K562 (cell line): ENCODE data around the gene TMEM271. TPM values are rescaled to one million over a fixed set of nuclear protein-coding genes. Genes with fewer than 3 reads are reported as not detected.

Experiments used
- ATAC-seq: fragments of 200-7000 bp; cut with Tn5 transposase; 3 replicates; pipeline ENCODE4 v1.9.1; 2020; ENCODE audit warnings: moderate library complexity
- BruUV-seq: library from RNA; stranded (reverse); fragments of 400-500 nt; replicated peaks from 2 replicates; lab custom pipeline; 2021; lab: Mats Ljungman, UMichigan
- CTCF ChIA-PET: fragments of 300-600 bp; formaldehyde crosslinking; extraction: SDS; loops from one replicate; lab custom pipeline; 2021; ENCODE audit warnings: low intra/inter-chr PET ratio; lab: Yijun Ruan, JAX
- POLR2A ChIA-PET: fragments of 300-600, 350-650 bp; sonication (Branson Sonifier 250); formaldehyde crosslinking; extraction: SDS; loops from one replicate; lab custom pipeline; 2021; ENCODE audit warnings: antibody characterized with exemption, inconsistent platforms; lab: Yijun Ruan, JAX
- DNase-seq, 4 experiments: peaks; one replicate each; pipeline versions ENCODE4 v3.0.0 to v3.0.0-alpha.2; 2011 to 2018; ENCODE audit warnings: low spot score in 3 of 4, mixed read lengths in 3 of 4; ENCODE audit errors: extremely low read depth in 1 of 4
- FAIRE-seq: peaks from 2 replicates; lab custom pipeline; 2011; peaks lifted over from hg19 to GRCh38; lab: Jason Lieb, UNC
- H2AFZ ChIP-seq: 2 replicates; pipeline ENCODE4 v1.6.0; 2011; ENCODE audit warnings: low read depth, low read length, control low read depth, inconsistent platforms
- H3K27ac ChIP-seq: fragments of 200-600 bp; 3 replicates; pipeline ENCODE4 v1.8.0; 2011; ENCODE audit warnings: low read depth, mild to moderate bottlenecking, control low read depth, inconsistent platforms, low read length, moderate library complexity, mixed read lengths; ENCODE audit errors: extremely low read depth
- H3K27me3 ChIP-seq, 2 experiments: fragments of 300-600 bp in 1 of 2; 2 replicates in 1 of 2; 3 replicates in 1 of 2; pipeline versions ENCODE4 v1.6.0 to v1.8.0; 2011; ENCODE audit warnings: inconsistent platforms in 2 of 2, low read length in 2 of 2, mild to moderate bottlenecking in 1 of 2, mixed read lengths in 1 of 2, moderate library complexity in 1 of 2; ENCODE audit not compliant: control insufficient read depth in 2 of 2, insufficient read depth in 2 of 2
- H3K36me3 ChIP-seq: fragments of 300-600 bp; 3 replicates; pipeline ENCODE4 v1.8.0; 2011; ENCODE audit warnings: mild to moderate bottlenecking, low read length, inconsistent platforms; ENCODE audit not compliant: control insufficient read depth, insufficient read depth
- H3K4me1 ChIP-seq, 2 experiments: fragments of 200-600 bp in 1 of 2; replicated peaks in 1 of 2; 2 replicates in 1 of 2; 3 replicates in 1 of 2; pipeline versions ENCODE4 v1.5.1 to v1.8.0; 2011; ENCODE audit warnings: inconsistent platforms in 2 of 2, low read length in 2 of 2, mild to moderate bottlenecking in 1 of 2, mixed read lengths in 1 of 2, moderate library complexity in 1 of 2; ENCODE audit not compliant: control insufficient read depth in 2 of 2, insufficient read depth in 2 of 2
- H3K4me2 ChIP-seq: 2 replicates; pipeline ENCODE4 v1.6.1; 2011; ENCODE audit warnings: low read length, control low read depth, inconsistent platforms, mixed read lengths; ENCODE audit not compliant: insufficient read depth
- H3K4me3 ChIP-seq: fragments of 200-600 bp; sonication (generic), shearing (Covaris generic); 2 replicates; pipeline ENCODE4 v1.5.1; 2016; ENCODE audit warnings: control low read depth, inconsistent platforms
- H3K79me2 ChIP-seq: fragments of 200-600 bp; 3 replicates; pipeline ENCODE4 v1.8.0; 2011; ENCODE audit warnings: low read length, inconsistent platforms; ENCODE audit not compliant: control insufficient read depth, insufficient read depth
- H3K9ac ChIP-seq, 2 experiments: 2 replicates each; pipeline versions ENCODE4 v1.6.0 to v1.6.1; 2011; ENCODE audit warnings: low read depth in 2 of 2, low read length in 2 of 2, control low read depth in 1 of 2, inconsistent platforms in 1 of 2, mild to moderate bottlenecking in 1 of 2, mixed read lengths in 1 of 2; ENCODE audit not compliant: insufficient read depth in 1 of 2
- H3K9me1 ChIP-seq: one replicate; pipeline ENCODE4 v1.6.0; 2011; ENCODE audit warnings: inconsistent platforms, mild to moderate bottlenecking, low read length, moderate library complexity; ENCODE audit not compliant: control insufficient read depth, insufficient read depth
- H3K9me3 ChIP-seq: replicated peaks from 2 replicates; pipeline ENCODE4 v1.5.1; 2011; ENCODE audit warnings: low read depth, low read length, inconsistent platforms; ENCODE audit not compliant: control insufficient read depth, insufficient read depth
- H4K20me1 ChIP-seq: replicated peaks from 2 replicates; pipeline ENCODE4 v1.6.1; 2011; ENCODE audit warnings: low read length, inconsistent platforms, mixed read lengths; ENCODE audit not compliant: control insufficient read depth, insufficient read depth
- NFYB ChIP-seq: IDR thresholded peaks from 2 replicates; pipeline ENCODE4 v1.6.1; 2011; ENCODE audit warnings: mild to moderate bottlenecking, moderate library complexity; ENCODE audit not compliant: insufficient read length; ENCODE audit errors: extremely low read depth
- NR4A1 ChIP-seq, 2 experiments: fragments of 250-450 bp in 1 of 2; fragments of 450-650 bp in 1 of 2; sonication (Bioruptor Pico) in 1 of 2; IDR thresholded peaks; 2 replicates each; pipeline versions ENCODE4 v1.4.0 to v1.6.1; 2016 to 2020; ENCODE audit warnings: mild to moderate bottlenecking in 2 of 2, missing compliant biosample characterization in 1 of 2, missing genetic modification characterization in 1 of 2, moderate library complexity in 1 of 2
- NUFIP1 ChIP-seq: fragments of 450-650 bp; IDR thresholded peaks from 2 replicates; pipeline ENCODE4 v1.6.1; 2018; ENCODE audit not compliant: partially characterized antibody
- SMAD2 ChIP-seq: fragments of 150-350 bp; IDR thresholded peaks from 2 replicates; pipeline ENCODE4 v1.6.1; 2014; ENCODE audit warnings: low read depth, mild to moderate bottlenecking, low read length
- TAF1 ChIP-seq: IDR thresholded peaks from 2 replicates; pipeline ENCODE4 v1.6.1; 2011; ENCODE audit warnings: mild to moderate bottlenecking, low read length, moderate library complexity; ENCODE audit not compliant: insufficient read depth, control insufficient read depth, severe bottlenecking; ENCODE audit errors: extremely low read depth
- ZBTB34 ChIP-seq: fragments of 250-450 bp; sonication (Bioruptor Pico); IDR thresholded peaks from 2 replicates; pipeline ENCODE4 v1.8.0; 2021; ENCODE audit warnings: mild to moderate bottlenecking, moderate library complexity
- ZNF140 ChIP-seq: fragments of 250-450 bp; sonication (Bioruptor Pico); IDR thresholded peaks from 2 replicates; pipeline ENCODE4 v1.8.0; 2021; ENCODE audit warnings: moderate library complexity, mild to moderate bottlenecking, inconsistent platforms
- ZNF24 ChIP-seq: fragments of 450-650 bp; IDR thresholded peaks from 2 replicates; pipeline ENCODE4 v1.6.1; 2016
- ZNF282 ChIP-seq: sonication (generic); formaldehyde crosslinking; IDR thresholded peaks from 2 replicates; pipeline ENCODE4 v1.8.1; 2023; ENCODE audit warnings: missing genetic modification reagents
- WGBS: fragments of 100-300 bp; shearing (Covaris generic); methylation state at CpG from one replicate; pipeline ENCODE4 v1.1.6; 2016; ENCODE audit warnings: low coverage, mixed read lengths; ENCODE audit not compliant: insufficient coverage; ENCODE audit errors: missing lambda C conversion rate; 5-methylcytosine and 5-hydroxymethylcytosine counted together
- in situ Hi-C: fragments of 300-500 bp; cut with MboI; formaldehyde crosslinking; loops from 4 replicates; pipeline ENCODE4 v1.15.0; 2018; ENCODE audit warnings: inconsistent platforms, mixed read lengths
- intact Hi-C: fragments of 100-400 bp; cut with micrococcal nuclease; formaldehyde crosslinking; loops from 2 replicates; pipeline ENCODE4 v1.14.2; 2022
- polyA plus RNA-seq, 8 experiments: library from polyadenylated mRNA; depleted of rRNA in 4 of 8; stranded (reverse) in 5 of 8; unstranded in 3 of 8; fragments of >200 nt; fragmentation: Nextera tagmentation in 2 of 8; fragmentation: Illumina TruSeq in 1 of 8; extraction: Ambion mirVana in 2 of 8; extraction: Trizol in 1 of 8; gene quantifications; 2 replicates each; pipeline versions ENCODE4 v1.2.1 to v1.2.3, GENCODE V29; 2011 to 2014; ENCODE audit warnings: inconsistent platforms in 1 of 8, missing spikeins in 1 of 8
- total RNA-seq, 7 experiments: library from RNA; depleted of rRNA in 6 of 7; stranded (reverse); fragments of >200 nt in 6 of 7; fragmentation: Illumina TruSeq in 2 of 7; extraction: Trizol in 2 of 7; gene quantifications; 2 replicates each; pipeline versions ENCODE4 v1.2.1 to v1.2.3, GENCODE V29; 2011 to 2021; ENCODE audit warnings: low replicate concordance in 1 of 7

The TMEM271 gene
- total and polyA plus RNA-seq, 9 of the 15 experiments (the other 6 are each of a cell fraction or from before 2014, with no cell fraction given), result not detected

- H3K9me3 ChIP-seq, result no peaks in the 10 kb centered on the region
- no peak for FAIRE-seq
- no peak for DNase-seq
- no peak overlapping the region for H3K4me3 ChIP-seq
- no peak overlapping the region for H3K27ac ChIP-seq
- H3K4me1 ChIP-seq, result peaks cover 0 to 18% of the 10 kb centered on the region in 2 experiments; a peak in 2 of 5 replicates
- WGBS, result under 1% methylated on average over 11 of the region's 11 CpGs
- no TSS peak for BruUV-seq
- no peaks in the 10 kb centered on the region for H3K36me3 ChIP-seq
- ChIA-PET CTCF (no interaction called here), POLR2A (interaction anchor here (0.6 to 0.7 kb wide), 2 partner anchors 131 to 145 kb away, joined by 3 read pairs; no protein-coding TSS in a partner anchor)
- TF ChIP-seq NR4A1 (CRISPR knock-in tag; IDR thresholded peaks at IDR 0.05), result no peak
- TF ChIP-seq NR4A1 (tag; IDR thresholded peaks at IDR 0.05), result no peak
- no peak for TF ChIP-seq TAF1
- TF ChIP-seq SMAD2, result no peak
- no peak for TF ChIP-seq ZNF282
- no peak for TF ChIP-seq ZBTB34 (CRISPR knock-in tag)
- TF ChIP-seq NUFIP1, result no peak
- no peak for TF ChIP-seq ZNF24
- TF ChIP-seq ZNF140, result no peak
- no peak for TF ChIP-seq NFYB
- no peaks in the 10 kb centered on the region for H3K79me2 ChIP-seq
- in situ Hi-C loops, result no loop called here
- no peaks in the 10 kb centered on the region for H3K9me1 ChIP-seq
- ATAC-seq, result no peak
- H3K9ac ChIP-seq, result no peak overlapping the region
- no peak overlapping the region for H2AFZ ChIP-seq
- H3K4me2 ChIP-seq, result no peak overlapping the region
- peaks cover 5 to 21% of the 10 kb centered on the region in 2 experiments; a peak in 3 of 5 replicates for H3K27me3 ChIP-seq
- intact Hi-C loops, result no loop called here
- H4K20me1 ChIP-seq, result no peaks in the 10 kb centered on the region
Measured at GRCh38 chr4:579543-580175, 3.6 kb upstream of the TMEM271 start.
